HG03442 (cell line): ENCODE measurements around the gene CDKN2C.
A peak's percentile ranks its signal among the peaks of the same experiment; 100 is the strongest.

Source experiments
- ATAC-seq: cut with Tn5 transposase; IDR thresholded peaks from one replicate; pipeline ENCODE4 v1.9.1; 2021; ENCODE audit warnings: mild to moderate bottlenecking, moderate library complexity; ENCODE audit not compliant: unreplicated experiment

Gene CDKN2C

DNA sequence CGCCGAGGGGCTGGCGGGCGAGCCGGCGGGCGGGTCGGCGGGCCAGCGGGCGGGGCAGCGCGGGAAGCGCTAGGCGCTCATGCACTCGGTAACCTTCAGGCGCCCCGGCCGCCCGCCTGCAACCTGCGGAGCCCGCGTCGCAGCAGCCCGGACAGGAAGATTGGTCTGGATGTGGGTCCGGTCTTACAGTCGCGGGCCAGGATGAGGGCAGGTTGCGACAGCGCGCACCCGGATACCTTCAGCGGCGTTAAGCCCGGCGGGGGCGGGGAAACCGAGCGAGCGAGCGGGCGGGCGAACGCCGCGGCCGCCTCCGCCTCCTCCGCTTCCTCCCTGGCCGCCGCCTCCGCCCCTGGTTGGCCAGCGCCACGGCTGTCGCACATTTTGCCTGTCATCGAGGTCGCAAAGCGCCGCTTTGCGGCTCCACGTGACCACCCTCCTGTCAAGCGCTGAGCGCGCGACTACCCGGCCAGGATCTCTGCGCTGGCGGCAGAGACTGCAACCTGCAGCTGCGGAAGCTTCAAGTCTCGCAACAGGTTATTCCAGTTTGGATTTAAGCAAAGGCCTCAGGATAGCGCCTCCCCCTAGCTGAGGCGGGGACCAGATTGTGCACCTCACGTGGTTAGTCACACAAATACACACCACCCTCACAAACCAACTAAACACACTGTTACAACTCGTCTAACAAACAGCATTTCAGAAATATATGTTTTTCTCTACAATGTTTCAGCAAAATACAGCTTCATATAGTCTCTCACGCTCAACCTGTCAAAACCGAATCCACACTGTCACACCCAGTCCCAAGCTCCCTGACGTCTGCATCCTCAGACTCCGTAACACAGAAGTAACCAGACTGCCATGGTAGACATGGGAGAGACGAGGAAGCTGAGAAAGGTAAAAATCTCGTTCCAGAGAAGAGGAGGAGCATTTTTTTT, 9.9 kb upstream of the CDKN2C start, which contains the start of gene FAF1:
Gene FAF1, minus strand, starts transcription at position 355 of the 932 bp plus-strand sequence. CDS start 456 bp downstream, outside the sequence.
- peak; percentile 80 for ATAC-seq

DNA sequence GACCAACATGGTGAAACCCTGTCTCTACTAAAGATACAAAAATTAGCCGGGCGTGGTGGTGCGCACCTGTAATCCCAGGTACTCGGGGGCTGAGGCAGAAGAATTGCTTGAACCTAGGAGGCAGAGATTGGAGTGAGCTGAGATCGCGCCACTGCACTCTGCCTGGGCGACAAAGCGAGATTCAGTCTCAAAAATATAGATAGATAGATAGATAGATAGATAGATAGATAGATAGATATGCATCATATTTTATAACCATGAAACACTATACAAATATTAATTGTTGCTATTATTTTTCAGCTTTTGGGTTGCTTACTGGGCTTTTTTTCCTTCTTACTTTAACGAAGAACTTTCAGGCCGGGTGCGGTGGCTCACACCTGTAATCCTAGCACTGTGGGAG, 5.2 kb upstream of the CDKN2C start:
- ATAC-seq: no peak

DNA sequence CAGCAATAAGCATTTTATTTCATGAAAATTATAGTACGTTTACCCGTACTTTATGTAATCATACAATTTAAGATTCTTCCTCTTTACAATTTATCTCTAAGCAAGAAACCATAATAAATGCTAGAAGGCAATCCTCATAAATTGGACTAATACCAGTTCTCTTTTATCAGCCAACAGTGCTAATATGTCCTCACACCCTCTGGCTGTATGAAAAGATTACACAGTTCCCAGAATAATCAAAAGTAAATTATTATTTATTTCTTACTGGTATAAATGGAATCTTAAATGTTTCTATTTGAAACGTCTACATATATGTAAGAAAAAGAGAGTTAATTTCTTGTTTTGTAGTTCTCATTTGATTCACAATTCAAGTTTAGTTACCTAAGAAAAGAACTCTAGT, 3.1 kb upstream of the CDKN2C start:
- ATAC-seq: no peak

DNA sequence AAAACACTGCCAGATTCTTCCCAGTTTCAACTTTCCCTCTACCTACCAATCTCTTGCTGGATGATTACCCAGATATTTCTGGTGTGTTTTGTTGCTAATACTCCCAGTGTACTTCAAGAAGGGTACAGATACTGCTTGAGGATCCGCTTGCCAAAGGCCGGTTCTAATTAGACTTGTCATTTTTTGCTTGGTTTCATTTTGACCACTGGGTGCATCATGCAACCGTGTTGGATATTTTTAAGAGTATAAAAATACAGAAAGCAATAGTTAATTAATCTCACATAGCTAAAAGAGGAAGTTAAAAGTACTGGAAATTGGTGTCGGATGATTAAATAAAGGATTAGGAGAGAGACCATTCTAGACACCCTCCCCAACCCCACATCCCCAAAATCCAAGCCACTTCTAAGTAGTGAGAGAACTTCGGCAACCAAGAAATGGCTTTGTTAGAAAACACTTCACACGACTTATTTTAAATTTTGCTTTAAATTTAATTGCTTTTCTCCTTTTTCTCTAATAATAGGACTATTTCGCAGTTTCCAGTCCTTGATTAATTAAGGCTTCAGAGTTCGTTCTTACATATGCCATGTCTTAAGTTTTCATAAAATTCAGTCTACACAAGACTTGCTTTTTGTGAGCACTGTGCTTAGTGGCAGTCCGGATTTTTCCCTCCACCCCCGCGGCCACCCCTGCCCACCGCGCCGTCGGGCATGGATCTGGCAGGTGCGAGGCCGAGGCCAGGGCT, 2.5 kb upstream of the CDKN2C start:
- no peak for ATAC-seq

DNA sequence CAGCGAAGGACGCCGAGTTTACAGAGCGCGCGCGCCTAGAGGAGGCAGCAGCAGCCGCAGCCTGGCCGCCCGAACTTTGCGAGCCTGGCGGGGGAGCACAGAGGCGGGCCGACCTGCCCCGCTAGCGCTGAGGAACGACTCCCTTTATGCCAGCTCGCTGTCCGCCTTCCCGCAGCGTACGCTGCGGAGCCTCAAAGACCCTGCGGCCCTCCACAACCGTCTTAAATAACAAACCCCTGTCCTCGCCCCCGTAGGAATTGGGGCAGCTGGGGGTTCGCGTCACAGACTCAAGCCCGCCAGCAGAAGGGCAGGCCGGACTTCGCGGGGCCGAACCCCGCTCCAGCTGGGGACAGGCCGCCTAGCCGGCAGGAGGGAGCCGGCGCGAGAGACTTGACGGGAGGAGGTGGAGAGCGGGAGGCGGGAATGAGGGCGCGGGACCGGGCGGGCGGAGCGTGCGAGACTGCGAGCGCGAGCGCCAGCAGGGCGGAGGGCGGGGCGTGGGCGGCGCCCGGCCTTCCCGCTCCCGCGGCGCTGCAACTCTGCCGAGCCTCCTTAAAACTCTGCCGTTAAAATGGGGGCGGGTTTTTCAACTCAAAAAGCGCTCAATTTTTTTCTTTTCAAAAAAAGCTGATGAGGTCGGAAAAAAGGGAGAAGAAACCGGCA, 1.8 kb upstream of the CDKN2C start:
- ATAC-seq: peak; percentile 56

DNA sequence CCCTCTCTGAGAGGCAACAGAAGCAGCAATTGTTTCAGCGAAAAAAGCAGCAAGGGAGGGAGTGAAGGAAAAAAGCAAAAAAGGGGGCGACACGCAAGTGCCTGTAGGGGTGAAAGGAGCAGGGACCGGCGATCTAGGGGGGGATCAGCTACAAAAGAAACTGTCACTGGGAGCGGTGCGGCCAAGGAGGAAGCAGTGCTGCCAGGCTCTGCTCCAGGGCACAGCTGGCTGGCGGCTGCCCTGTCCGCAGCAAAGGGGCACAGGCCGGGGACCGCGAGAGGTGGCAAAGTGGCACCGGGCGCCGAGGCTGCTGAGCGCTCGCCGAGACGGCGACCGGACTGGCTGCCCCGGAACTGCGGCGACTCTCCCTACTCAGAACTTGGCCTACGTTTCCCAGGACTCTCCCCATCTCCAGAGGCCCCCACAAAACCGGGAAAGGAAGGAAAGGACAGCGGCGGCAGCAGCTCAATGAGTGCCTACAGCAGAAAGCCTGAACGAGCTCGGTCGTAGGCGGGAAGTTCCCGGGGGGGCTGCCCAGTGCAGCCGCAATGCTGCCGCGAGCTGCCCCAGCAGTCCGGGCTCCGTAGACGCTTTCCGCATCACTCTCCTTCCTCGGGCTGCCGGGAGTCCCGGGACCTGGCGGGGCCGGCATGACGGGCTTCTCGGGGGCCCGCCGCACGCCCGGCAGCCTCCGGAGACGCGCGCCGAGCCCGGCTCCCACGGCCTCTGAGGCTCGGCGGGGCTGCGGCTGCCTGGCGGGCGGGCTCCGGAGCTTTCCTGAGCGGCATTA, 1.0 kb upstream of the CDKN2C start:
- peak; percentile 14 for ATAC-seq

DNA sequence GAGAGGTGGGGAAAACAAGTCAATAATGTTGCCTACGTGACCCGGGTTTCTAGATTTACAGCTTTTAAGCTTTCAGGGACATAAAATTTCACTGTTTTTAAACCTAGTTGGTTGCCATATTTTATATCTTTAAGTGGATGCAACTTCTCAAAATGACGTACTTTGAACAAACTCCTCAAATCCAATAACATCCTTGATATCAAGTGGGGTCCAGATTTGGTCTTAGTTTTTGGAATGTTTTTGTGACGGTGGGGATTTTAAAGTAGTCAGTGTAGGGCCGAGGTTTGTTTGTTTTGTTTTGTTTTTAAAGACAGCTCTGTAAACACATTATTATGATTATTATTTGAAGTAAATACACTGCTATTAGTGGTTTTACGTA, 453 bp downstream of the CDKN2C start:
- ATAC-seq: no peak

DNA sequence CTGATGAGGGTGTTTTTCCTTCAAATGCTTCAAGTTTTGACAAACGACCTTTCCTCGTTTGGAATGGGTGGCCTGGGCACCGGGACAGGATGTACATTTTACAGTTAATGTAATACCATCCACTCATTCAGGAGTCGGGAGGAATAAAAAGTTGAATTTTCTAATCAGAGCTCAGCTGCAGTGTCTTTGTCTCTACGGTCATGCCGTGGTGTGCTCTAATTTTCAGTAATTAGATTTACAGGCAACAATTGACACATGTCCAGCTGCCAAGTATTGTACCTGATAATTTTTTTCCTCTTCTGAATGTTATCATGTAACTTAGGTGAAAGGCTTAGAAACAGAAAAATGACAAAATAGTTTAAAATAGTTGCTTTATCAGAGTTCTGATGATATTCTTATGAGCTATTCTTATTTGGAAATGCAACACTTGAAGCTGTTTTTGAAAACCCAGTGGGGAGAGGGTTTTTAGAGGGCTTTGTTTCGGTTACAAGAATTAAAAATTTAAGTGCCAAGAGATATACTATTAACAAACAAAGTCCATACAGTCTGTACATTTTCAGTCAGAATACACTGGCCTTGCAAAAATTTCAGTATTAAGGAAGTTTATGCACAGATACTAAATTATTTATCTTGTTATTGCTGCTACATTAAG, 1.0 kb downstream of the CDKN2C start:
- no peak for ATAC-seq

DNA sequence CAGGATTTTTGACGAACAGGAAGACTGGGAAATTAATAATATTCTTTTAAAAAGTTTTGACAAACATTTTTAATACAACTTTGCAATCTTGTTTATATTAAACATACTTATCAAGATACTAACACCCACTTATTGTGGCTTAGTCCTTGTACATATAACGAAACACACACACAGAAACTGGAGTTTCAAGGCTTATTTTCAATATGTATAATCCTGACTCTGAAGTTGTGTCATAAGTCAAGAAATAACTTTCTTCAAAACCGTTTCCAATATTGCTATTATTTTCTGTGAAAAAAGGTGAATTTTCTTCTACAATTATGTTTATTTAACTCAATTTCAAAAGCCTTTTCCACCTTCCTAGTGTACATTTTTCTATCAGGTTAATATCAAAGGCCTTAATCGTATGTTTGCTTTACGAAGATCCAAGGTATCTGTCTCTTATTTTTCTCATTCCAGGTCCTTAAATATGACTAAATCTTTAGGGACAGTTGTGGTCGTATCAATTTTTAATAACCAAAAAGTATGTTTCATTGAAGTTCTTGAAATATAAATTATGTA, 1.8 kb downstream of the CDKN2C start:
- no peak for ATAC-seq

DNA sequence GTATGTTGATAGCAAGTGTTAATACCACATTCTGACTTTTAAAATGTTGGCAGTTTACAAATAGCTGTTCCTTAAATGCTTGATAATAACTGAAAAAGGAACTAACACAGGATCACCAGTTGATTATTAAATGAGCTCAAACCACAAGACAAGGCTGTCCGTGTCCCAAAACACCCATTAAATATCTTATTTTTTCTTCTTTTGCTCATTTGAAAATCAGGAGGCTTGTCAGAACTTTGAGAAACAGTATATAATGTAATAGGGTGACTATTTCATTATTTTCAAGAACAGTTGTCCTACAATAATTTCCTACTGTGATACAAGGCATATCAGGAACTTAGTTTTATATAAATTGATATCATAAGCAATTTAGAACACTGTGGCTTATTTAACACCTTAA, 2.7 kb downstream of the CDKN2C start:
- no peak for ATAC-seq

DNA sequence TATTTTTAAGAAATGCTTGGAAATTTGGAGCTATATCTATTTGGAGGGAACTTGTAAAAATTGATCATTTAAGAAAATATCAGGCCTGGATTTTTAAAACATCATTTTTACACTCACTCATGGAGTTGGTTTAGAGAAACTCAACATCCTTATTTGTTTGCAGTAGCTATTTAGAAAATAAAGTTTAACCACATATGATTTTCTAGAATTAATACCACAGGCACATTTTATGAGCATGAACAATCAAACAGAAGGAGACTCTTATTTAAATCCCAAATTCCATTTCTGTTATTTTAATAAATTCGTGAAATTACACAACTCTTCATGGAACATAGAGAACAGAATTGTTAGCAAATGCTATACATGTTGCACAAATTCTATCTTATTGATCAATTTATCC, 3.2 kb downstream of the CDKN2C start:
- no peak for ATAC-seq

DNA sequence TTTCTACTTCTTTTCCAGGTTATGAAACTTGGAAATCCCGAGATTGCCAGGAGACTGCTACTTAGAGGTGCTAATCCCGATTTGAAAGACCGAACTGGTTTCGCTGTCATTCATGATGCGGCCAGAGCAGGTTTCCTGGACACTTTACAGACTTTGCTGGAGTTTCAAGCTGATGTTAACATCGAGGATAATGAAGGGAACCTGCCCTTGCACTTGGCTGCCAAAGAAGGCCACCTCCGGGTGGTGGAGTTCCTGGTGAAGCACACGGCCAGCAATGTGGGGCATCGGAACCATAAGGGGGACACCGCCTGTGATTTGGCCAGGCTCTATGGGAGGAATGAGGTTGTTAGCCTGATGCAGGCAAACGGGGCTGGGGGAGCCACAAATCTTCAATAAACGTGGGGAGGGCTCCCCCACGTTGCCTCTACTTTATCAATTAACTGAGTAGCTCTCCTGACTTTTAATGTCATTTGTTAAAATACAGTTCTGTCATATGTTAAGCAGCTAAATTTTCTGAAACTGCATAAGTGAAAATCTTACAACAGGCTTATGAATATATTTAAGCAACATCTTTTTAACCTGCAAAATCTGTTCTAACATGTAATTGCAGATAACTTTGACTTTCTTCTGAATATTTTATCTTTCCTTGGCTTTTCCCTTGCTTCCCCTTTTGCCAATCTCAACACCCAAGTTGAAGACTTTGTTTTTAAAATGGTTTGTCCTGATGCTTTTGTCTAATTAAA, 4.0 kb downstream of the CDKN2C start:
- no peak for ATAC-seq

DNA sequence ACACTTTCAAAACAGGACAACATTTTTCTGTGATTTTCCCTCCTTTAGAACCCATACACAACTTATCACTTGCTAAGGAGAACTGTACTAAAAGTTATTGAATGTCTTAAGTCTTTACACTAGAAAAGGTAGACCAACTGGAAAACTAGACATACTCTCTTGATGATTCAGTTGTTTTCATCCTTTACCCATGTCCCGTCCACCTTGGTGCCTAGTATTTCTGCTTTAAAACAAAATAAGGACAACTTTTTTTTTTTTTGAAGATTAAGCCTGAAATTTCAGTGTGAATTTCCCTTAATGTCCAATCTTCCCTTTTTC, 4.5 kb downstream of the CDKN2C start:
- ATAC-seq: no peak

DNA sequence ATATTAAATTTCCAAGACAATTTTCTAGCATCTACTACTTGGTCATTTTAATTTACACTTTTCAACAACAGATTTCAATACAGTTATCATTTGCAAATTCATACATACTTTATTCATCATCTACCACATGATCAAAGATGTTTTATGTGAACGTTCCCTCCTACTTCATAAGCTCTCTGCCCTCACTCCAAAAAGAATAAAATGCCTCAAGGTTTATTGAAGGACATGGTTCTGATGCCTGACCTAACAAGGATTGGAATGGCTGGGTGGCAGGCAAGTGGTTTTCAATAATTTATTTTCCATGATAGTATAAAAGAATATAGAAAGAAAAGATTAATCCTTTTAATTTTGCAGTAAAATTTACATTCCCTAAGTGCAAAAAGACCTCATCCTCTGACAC, 5.4 kb downstream of the CDKN2C start:
- ATAC-seq: no peak

DNA sequence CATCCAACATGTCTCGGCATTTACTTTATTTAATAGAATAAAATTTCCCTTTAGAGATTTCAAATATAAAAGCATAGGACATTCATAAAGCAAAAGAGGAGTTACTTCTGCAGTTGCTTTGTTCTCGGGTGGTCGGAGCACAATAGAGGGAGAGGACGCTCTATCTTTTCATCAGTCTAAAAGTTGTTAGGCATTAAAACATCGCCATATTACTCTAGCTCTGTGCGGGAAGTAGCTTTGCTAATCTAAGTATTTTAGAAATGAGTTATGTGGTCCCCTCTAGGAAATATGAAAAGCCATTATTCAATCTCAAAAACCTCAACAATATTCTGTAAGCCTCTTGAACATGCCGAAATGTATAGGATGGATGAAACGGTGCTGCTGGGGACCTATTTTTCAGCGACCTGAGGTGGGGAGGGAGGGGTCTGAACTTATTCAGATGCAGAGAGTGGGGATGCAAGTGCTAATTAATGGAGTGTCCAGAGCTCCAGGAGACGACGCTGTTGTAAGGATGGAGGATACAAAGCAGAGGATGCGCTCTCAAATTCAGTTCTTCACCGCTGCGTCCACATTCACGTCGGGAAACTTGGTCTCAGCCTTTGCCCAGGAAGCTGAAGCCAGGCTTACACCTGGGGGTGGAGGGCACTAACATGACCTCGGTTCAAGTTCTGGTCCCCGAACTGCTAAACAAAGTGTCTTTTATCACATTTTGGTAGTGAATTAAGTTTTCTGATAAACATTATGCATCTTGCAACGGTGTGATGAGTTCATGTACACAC, 6.3 kb downstream of the CDKN2C start:
- ATAC-seq: no peak

DNA sequence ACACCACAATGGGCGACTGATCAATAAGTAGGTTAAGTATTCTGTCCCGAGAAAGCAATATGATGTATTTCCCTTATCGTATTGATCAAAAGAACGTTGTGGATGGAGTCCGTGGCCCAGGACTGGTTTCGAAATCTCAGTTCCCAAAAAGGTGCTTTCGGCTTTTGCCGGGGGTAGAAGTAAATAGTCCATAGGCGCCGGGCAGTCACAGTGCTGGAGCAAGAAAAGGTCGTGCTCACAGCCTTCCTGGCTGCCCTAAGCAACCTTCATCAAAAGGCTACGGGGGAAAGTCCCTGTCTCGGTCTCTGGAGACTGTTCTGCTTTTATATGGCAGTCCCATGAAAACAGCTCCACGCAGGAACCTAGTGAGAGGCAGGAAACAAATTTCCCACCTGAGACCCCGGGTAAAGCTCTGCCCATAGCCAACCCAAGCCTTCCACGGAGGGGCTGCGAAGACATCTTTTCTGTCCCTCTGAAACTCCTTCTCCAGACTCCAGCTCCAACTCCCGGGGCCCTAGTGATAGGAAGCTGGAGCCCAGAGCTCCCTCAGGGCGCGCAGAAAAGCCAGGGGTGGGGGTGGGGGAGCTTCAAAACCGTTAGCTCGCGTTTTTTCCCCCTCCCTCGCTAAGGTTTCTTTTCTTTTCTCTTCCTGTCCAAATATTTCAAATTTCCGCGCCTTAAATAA, 7.0 kb downstream of the CDKN2C start:
- peak; percentile 54 for ATAC-seq

DNA sequence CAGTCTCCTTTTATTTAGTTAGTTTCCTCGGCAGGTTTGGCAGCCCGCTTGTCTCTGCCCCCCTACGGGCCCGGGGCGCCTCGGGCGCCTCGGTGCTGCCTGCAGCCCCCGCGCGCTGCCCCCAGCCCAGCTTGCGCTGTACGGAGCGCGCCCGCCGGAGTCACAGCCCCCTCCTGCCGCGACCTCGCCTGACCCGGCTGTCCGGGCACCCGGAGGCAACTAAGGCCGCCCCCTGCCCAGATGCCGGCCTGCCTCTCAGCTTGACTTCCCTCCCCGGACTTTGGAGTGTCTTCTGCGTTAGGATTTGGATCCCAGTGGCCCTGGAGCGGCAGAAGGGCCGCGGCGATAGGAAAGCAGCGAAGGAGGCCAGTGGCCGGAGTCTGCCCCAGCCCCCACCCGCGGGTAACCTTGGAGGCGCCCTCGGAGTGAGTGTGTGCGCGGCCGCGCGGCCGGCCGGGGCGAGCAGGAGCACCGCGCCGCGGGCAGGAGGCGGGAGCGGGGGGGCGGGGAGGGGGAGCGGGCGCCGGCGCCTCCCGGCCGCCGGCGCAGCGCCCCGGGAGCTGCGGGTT, 7.6 kb downstream of the CDKN2C start:
- peak; percentile 46 for ATAC-seq
